ENCODE results near the gene ARPP19. TPM values are rescaled to one million over a fixed set of nuclear protein-coding genes. Genes with fewer than 3 reads are reported as not detected.

The ARPP19 gene
- total RNA-seq, 1 experiment from 2014 or later, result 203 TPM

DNA sequence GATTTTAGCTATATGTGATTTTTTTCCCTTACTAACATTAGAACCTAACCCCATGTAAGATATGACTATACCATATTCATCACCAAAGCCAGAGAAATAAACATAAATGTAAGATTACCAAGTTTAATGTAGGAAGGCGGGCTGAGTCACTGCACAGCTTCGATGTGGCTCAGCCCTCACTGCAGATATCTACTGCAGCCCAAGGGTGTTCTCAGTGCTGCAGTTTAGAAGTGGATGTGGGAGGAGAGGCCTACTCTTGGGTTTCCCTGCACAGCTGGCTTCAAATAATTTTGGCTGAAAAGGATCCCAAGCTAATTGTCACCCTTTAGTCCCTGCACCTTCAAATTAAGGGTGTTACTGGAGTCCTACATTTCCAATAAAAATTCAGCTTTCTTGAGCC, 9.3 kb downstream of the ARPP19 start:
- Mint-ChIP-seq H3K4me1 (peaks cover 41% of the 10 kb centered on the region), H3K27ac (no peak overlapping the region), H3K4me3 (no peak overlapping the region), H3K27me3 (ENCODE audit: low read depth) (no peaks in the 10 kb centered on the region), H3K9me3 (no peaks in the 10 kb centered on the region), H3K36me3 (peaks cover 22% of the 10 kb centered on the region)
- ChIA-PET CTCF (no interaction called here), POLR2A (no interaction called here)
- DNase-seq (ENCODE audit: low spot score), result no peak
- ATAC-seq, result no peak
- TF ChIP-seq HMGXB4 (CRISPR knock-in tag; IDR thresholded peaks at IDR 0.05) (no peak), ZNF317 (CRISPR knock-in tag; IDR thresholded peaks at IDR 0.05; ENCODE audit: borderline replicate concordance, low read depth) (no peak), TEAD4 (CRISPR knock-in tag; IDR thresholded peaks at IDR 0.05) (no peak), GTF2I (CRISPR knock-in tag; conservative IDR thresholded peaks at IDR 0.05) (no peak), SMAD4 (CRISPR knock-in tag; IDR thresholded peaks at IDR 0.05) (no peak), MYBL2 (CRISPR knock-in tag; IDR thresholded peaks at IDR 0.05) (no peak), IRF2 (CRISPR knock-in tag; IDR thresholded peaks at IDR 0.05; ENCODE audit: borderline replicate concordance, low read depth) (no peak), TCF7 (CRISPR knock-in tag; IDR thresholded peaks at IDR 0.05; ENCODE audit: low read depth) (no peak), KAT7 (CRISPR knock-in tag; IDR thresholded peaks at IDR 0.05; ENCODE audit: borderline replicate concordance) (no peak), HMGA2 (CRISPR knock-in tag; IDR thresholded peaks at IDR 0.05) (no peak)
- TF ChIP-seq, protein P1, sequence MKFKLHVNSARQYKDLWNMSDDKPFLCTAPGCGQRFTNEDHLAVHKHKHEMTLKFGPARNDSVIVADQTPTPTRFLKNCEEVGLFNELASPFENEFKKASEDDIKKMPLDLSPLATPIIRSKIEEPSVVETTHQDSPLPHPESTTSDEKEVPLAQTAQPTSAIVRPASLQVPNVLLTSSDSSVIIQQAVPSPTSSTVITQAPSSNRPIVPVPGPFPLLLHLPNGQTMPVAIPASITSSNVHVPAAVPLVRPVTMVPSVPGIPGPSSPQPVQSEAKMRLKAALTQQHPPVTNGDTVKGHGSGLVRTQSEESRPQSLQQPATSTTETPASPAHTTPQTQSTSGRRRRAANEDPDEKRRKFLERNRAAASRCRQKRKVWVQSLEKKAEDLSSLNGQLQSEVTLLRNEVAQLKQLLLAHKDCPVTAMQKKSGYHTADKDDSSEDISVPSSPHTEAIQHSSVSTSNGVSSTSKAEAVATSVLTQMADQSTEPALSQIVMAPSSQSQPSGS (CRISPR knock-in tag; IDR thresholded peaks at IDR 0.05; ENCODE audit: borderline replicate concordance, low read depth), result no peak
- TF ChIP-seq, protein P2, sequence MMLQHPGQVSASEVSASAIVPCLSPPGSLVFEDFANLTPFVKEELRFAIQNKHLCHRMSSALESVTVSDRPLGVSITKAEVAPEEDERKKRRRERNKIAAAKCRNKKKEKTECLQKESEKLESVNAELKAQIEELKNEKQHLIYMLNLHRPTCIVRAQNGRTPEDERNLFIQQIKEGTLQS (CRISPR knock-in tag; conservative IDR thresholded peaks at IDR 0.05), result no peak
- TF ChIP-seq, protein P3, sequence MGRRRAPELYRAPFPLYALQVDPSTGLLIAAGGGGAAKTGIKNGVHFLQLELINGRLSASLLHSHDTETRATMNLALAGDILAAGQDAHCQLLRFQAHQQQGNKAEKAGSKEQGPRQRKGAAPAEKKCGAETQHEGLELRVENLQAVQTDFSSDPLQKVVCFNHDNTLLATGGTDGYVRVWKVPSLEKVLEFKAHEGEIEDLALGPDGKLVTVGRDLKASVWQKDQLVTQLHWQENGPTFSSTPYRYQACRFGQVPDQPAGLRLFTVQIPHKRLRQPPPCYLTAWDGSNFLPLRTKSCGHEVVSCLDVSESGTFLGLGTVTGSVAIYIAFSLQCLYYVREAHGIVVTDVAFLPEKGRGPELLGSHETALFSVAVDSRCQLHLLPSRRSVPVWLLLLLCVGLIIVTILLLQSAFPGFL (CRISPR knock-in tag; IDR thresholded peaks at IDR 0.05; ENCODE audit: borderline replicate concordance), result no peak

DNA sequence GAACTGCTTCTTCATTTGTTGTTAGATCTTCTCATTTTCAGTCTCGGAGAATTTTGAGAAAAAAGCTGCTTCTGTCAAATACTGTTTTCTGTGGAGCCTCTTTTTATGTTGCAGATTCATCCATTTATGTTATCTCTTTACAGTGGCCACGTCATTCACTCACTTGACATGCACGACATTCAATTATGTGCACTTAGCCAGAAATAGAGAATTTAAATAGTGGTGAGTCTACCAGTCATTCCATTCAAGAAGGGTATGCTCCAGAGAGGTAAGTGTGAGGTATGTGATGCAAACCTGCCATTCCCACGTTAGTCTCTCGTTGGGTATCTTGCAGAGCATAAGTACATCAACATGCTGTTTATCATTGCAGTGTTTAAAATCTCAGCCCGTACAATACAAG, 9.8 kb downstream of the ARPP19 start:
- Mint-ChIP-seq H3K27me3 (ENCODE audit: low read depth) (no peaks in the 10 kb centered on the region), H3K36me3 (peaks cover 26% of the 10 kb centered on the region), H3K27ac (no peak overlapping the region; the same call in 1 of the 2 replicates), H3K4me3 (no peak overlapping the region), H3K4me1 (peaks cover 36% of the 10 kb centered on the region), H3K9me3 (no peaks in the 10 kb centered on the region)
- POLR2A ChIA-PET, result interaction anchor here (0.7 kb wide), 1 partner anchor 340 kb away, joined by 5 read pairs; no protein-coding TSS in a partner anchor
- no peak for ATAC-seq
- CTCF ChIA-PET, result no interaction called here
- no peak for DNase-seq (ENCODE audit: low spot score)
- TF ChIP-seq NR3C1 (CRISPR knock-in tag; conservative IDR thresholded peaks at IDR 0.05; ENCODE audit: low read depth), result no peak

- POLR2A ChIA-PET, result no interaction called here
- TF ChIP-seq CREB1 (CRISPR knock-in tag; IDR thresholded peaks at IDR 0.05) (no peak), ZNF138 (CRISPR knock-in tag; conservative IDR thresholded peaks at IDR 0.05) (no peak), JAZF1 (CRISPR knock-in tag; IDR thresholded peaks at IDR 0.05) (no peak), NR2C2 (CRISPR knock-in tag; IDR thresholded peaks at IDR 0.05) (no peak), NFYB (CRISPR knock-in tag; conservative IDR thresholded peaks at IDR 0.05; ENCODE audit: low read depth) (no peak)
- TF ChIP-seq, protein P4, sequence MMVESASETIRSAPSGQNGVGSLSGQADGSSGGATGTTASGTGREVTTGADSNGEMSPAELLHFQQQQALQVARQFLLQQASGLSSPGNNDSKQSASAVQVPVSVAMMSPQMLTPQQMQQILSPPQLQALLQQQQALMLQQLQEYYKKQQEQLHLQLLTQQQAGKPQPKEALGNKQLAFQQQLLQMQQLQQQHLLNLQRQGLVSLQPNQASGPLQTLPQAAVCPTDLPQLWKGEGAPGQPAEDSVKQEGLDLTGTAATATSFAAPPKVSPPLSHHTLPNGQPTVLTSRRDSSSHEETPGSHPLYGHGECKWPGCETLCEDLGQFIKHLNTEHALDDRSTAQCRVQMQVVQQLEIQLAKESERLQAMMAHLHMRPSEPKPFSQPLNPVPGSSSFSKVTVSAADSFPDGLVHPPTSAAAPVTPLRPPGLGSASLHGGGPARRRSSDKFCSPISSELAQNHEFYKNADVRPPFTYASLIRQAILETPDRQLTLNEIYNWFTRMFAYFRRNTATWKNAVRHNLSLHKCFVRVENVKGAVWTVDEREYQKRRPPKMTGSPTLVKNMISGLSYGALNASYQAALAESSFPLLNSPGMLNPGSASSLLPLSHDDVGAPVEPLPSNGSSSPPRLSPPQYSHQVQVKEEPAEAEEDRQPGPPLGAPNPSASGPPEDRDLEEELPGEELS (CRISPR knock-in tag; IDR thresholded peaks at IDR 0.05), result no peak
- TF ChIP-seq, protein P5, sequence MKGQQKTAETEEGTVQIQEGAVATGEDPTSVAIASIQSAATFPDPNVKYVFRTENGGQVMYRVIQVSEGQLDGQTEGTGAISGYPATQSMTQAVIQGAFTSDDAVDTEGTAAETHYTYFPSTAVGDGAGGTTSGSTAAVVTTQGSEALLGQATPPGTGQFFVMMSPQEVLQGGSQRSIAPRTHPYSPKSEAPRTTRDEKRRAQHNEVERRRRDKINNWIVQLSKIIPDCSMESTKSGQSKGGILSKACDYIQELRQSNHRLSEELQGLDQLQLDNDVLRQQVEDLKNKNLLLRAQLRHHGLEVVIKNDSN (CRISPR knock-in tag; IDR thresholded peaks at IDR 0.05), result no peak
- TF ChIP-seq, protein P6, sequence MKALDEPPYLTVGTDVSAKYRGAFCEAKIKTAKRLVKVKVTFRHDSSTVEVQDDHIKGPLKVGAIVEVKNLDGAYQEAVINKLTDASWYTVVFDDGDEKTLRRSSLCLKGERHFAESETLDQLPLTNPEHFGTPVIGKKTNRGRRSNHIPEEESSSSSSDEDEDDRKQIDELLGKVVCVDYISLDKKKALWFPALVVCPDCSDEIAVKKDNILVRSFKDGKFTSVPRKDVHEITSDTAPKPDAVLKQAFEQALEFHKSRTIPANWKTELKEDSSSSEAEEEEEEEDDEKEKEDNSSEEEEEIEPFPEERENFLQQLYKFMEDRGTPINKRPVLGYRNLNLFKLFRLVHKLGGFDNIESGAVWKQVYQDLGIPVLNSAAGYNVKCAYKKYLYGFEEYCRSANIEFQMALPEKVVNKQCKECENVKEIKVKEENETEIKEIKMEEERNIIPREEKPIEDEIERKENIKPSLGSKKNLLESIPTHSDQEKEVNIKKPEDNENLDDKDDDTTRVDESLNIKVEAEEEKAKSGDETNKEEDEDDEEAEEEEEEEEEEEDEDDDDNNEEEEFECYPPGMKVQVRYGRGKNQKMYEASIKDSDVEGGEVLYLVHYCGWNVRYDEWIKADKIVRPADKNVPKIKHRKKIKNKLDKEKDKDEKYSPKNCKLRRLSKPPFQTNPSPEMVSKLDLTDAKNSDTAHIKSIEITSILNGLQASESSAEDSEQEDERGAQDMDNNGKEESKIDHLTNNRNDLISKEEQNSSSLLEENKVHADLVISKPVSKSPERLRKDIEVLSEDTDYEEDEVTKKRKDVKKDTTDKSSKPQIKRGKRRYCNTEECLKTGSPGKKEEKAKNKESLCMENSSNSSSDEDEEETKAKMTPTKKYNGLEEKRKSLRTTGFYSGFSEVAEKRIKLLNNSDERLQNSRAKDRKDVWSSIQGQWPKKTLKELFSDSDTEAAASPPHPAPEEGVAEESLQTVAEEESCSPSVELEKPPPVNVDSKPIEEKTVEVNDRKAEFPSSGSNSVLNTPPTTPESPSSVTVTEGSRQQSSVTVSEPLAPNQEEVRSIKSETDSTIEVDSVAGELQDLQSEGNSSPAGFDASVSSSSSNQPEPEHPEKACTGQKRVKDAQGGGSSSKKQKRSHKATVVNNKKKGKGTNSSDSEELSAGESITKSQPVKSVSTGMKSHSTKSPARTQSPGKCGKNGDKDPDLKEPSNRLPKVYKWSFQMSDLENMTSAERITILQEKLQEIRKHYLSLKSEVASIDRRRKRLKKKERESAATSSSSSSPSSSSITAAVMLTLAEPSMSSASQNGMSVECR (CRISPR knock-in tag; IDR thresholded peaks at IDR 0.05; ENCODE audit: borderline replicate concordance), result no peak
Observed at GRCh38 chr15:52558196-52558595, 10.6 kb downstream of the ARPP19 start.

More at GRCh38 chr15:52558196-52558595, 10.6 kb downstream of the ARPP19 start:
- CTCF ChIA-PET, result no interaction called here
- peaks cover 27% of the 10 kb centered on the region for H3K36me3 Mint-ChIP-seq
- H3K4me3 Mint-ChIP-seq, result no peak overlapping the region
- no peaks in the 10 kb centered on the region for H3K9me3 Mint-ChIP-seq
- DNase-seq (ENCODE audit: low spot score) (no peak), ATAC-seq (no peak)
- H3K27me3 Mint-ChIP-seq (ENCODE audit: low read depth), result no peaks in the 10 kb centered on the region
- peaks cover 30% of the 10 kb centered on the region for H3K4me1 Mint-ChIP-seq
- peak overlapping the region; percentile 77; the same call in 1 of the 2 replicates for H3K27ac Mint-ChIP-seq

All from WTC11 (cell line).